ENCODE measurements around the gene CDRT15. TPM values are rescaled to one million over a fixed set of nuclear protein-coding genes. Genes with fewer than 3 reads are reported as not detected.
"Not testable (repeated sequence)": the region's sequence is repeated elsewhere in the genome, so short reads cannot be mapped to it uniquely, and the experiment has no call there.

Gene CDRT15
- 0.39 TPM for polyA plus RNA-seq (2013, experiment 1 of 2; ENCODE audit: insufficient read length)
- 0.41 TPM for polyA plus RNA-seq (2013, experiment 2 of 2; ENCODE audit: insufficient read length)

- not testable (repeated sequence) for DNase-seq
Observed at GRCh38 chr17:14236762-14237161, at the start of gene CDRT15. TSS of gene CDRT15 (minus strand) at chr17:14236862. CDS start at chr17:14236833, 29 bp downstream.

GRCh38 chr17:14282726-14283125 lies 46.1 kb upstream of the CDRT15 start:
- no peak for DNase-seq

GRCh38 chr17:14281530-14281929 lies 44.9 kb upstream of the CDRT15 start:
- no peak for DNase-seq

GRCh38 chr17:14276535-14277250 lies 40.0 kb upstream of the CDRT15 start:
- DNase-seq: no peak

- DNase-seq: no peak
Observed at GRCh38 chr17:14270508-14270907, 33.8 kb upstream of the CDRT15 start.

GRCh38 chr17:14269473-14269872 lies 32.8 kb upstream of the CDRT15 start:
- DNase-seq: peak; percentile 10

- no peak for DNase-seq
Observed at GRCh38 chr17:14268264-14268663, 31.6 kb upstream of the CDRT15 start.

- DNase-seq: no peak
Observed at GRCh38 chr17:14261406-14261805, 24.7 kb upstream of the CDRT15 start.

- DNase-seq: no peak
Observed at GRCh38 chr17:14245629-14246028, 9.0 kb upstream of the CDRT15 start.

- DNase-seq: no peak
Observed at GRCh38 chr17:14245002-14245401, 8.3 kb upstream of the CDRT15 start.

- not testable (repeated sequence) for DNase-seq
Observed at GRCh38 chr17:14239271-14239670, 2.6 kb upstream of the CDRT15 start.

- not testable (repeated sequence) for DNase-seq
Observed at GRCh38 chr17:14236032-14236431, 630 bp downstream of the CDRT15 start.

GRCh38 chr17:14235047-14235446 lies 1.6 kb downstream of the CDRT15 start:
- not testable (repeated sequence) for DNase-seq

GRCh38 chr17:14231187-14231586 lies 5.5 kb downstream of the CDRT15 start:
- DNase-seq: peak; percentile 78

GRCh38 chr17:14228903-14229302 lies 7.8 kb downstream of the CDRT15 start:
- peak; percentile 29 for DNase-seq

- no peak for DNase-seq
Observed at GRCh38 chr17:14227052-14227451, 9.6 kb downstream of the CDRT15 start.

- DNase-seq: no peak
Observed at GRCh38 chr17:14225254-14225980, 11.2 kb downstream of the CDRT15 start.

- DNase-seq: no peak
Observed at GRCh38 chr17:14222611-14223010, 14.1 kb downstream of the CDRT15 start.

GRCh38 chr17:14214271-14214670 lies 22.4 kb downstream of the CDRT15 start:
- DNase-seq: peak; percentile 46

- no peak for DNase-seq
Observed at GRCh38 chr17:14212401-14212800, 24.3 kb downstream of the CDRT15 start.

- DNase-seq: no peak
Observed at GRCh38 chr17:14211801-14212200, 24.9 kb downstream of the CDRT15 start.

GRCh38 chr17:14211246-14211645 lies 25.4 kb downstream of the CDRT15 start:
- no peak for DNase-seq

- no peak for DNase-seq
Observed at GRCh38 chr17:14209215-14209614, 27.4 kb downstream of the CDRT15 start.

- DNase-seq: no peak
Observed at GRCh38 chr17:14207791-14208190, 28.9 kb downstream of the CDRT15 start.
